MM.1S (cell line): ENCODE measurements around the gene DUSP7.

Experiments used
- DNase-seq: peaks from one replicate; pipeline ENCODE4 v3.0.0-alpha.2; 2015
- H2AFZ ChIP-seq: fragments of 300-600 bp; sonication (generic); 2 replicates; pipeline ENCODE4 v1.6.0; 2016; ENCODE audit warnings: antibody characterized with exemption, low read length
- H3F3A ChIP-seq: fragments of 300-600 bp; sonication (generic); 2 replicates; pipeline ENCODE4 v1.6.1; 2016; ENCODE audit warnings: mild to moderate bottlenecking, antibody characterized with exemption, low read length, moderate library complexity, mixed read lengths; ENCODE audit not compliant: insufficient read depth
- H3K27ac ChIP-seq: fragments of 300-600 bp; sonication (generic); 2 replicates; pipeline ENCODE4 v1.5.1; 2016; ENCODE audit warnings: mild to moderate bottlenecking, low read length
- H3K27me3 ChIP-seq: fragments of 300-600 bp; sonication (generic); replicated peaks from 2 replicates; pipeline ENCODE4 v1.6.0; 2016; ENCODE audit warnings: low read length; ENCODE audit not compliant: insufficient read depth
- H3K36me3 ChIP-seq: fragments of 300-600 bp; sonication (generic); replicated peaks from 2 replicates; pipeline ENCODE4 v1.6.1; 2016; ENCODE audit warnings: mild to moderate bottlenecking, low read length, mixed read lengths; ENCODE audit not compliant: insufficient read depth
- H3K4me1 ChIP-seq: fragments of 300-600 bp; sonication (generic); 2 replicates; pipeline ENCODE4 v1.6.1; 2016; ENCODE audit warnings: low read length, mixed read lengths
- H3K4me2 ChIP-seq: fragments of 300-600 bp; sonication (generic); 2 replicates; pipeline ENCODE4 v1.6.0; 2016; ENCODE audit warnings: low read depth, low read length
- H3K4me3 ChIP-seq: fragments of 300-600 bp; sonication (generic); 2 replicates; pipeline ENCODE4 v1.5.1; 2016; ENCODE audit warnings: low read length, mixed read lengths
- H3K79me2 ChIP-seq: fragments of 300-600 bp; sonication (generic); 2 replicates; pipeline ENCODE4 v1.6.1; 2016; ENCODE audit warnings: mixed run types, low read length, mixed read lengths
- H3K9ac ChIP-seq: fragments of 300-600 bp; sonication (generic); 2 replicates; pipeline ENCODE4 v1.6.1; 2016; ENCODE audit warnings: low read length, mixed read lengths
- H3K9me2 ChIP-seq: fragments of 300-600 bp; sonication (generic); replicated peaks from 2 replicates; pipeline ENCODE4 v1.6.1; 2016; ENCODE audit warnings: mild to moderate bottlenecking, low read length, mixed read lengths; ENCODE audit not compliant: insufficient read depth
- H3K9me3 ChIP-seq: fragments of 300-600 bp; sonication (generic); replicated peaks from 2 replicates; pipeline ENCODE4 v1.6.1; 2016; ENCODE audit warnings: mild to moderate bottlenecking, low read length, mixed read lengths; ENCODE audit not compliant: insufficient read depth
- H4K20me1 ChIP-seq: fragments of 300-600 bp; sonication (generic); 2 replicates; pipeline ENCODE4 v1.6.1; 2016; ENCODE audit warnings: mild to moderate bottlenecking, low read length, moderate library complexity, mixed read lengths; ENCODE audit not compliant: insufficient read depth
- CTCF ChIP-seq: fragments of 300-600 bp; sonication (generic); IDR thresholded peaks from 2 replicates; pipeline ENCODE4 v1.5.1; 2016; ENCODE audit warnings: antibody characterized with exemption, low read length, mixed read lengths
- EZH2 ChIP-seq: fragments of 300-600 bp; sonication (generic); optimal IDR thresholded peaks from 2 replicates; pipeline ENCODE3; 2017; ENCODE audit warnings: low read depth, mild to moderate bottlenecking, antibody characterized with exemption, low read length, mixed read lengths
- EZH2phosphoT487 ChIP-seq: fragments of 300-600 bp; sonication (generic); IDR thresholded peaks from 2 replicates; pipeline ENCODE4 v1.6.1; 2018; ENCODE audit warnings: antibody characterized with exemption, low read length

DUSP7 gene

GRCh38 chr3:52092271-52092660 lies 35.9 kb upstream of the DUSP7 start:
- no peaks in the 10 kb centered on the region for H3F3A ChIP-seq
- H3K4me1 ChIP-seq = no peaks in the 10 kb centered on the region
- H3K36me3 ChIP-seq = no peaks in the 10 kb centered on the region
- no peaks in the 10 kb centered on the region for H3K79me2 ChIP-seq
- H3K27ac ChIP-seq = no peak overlapping the region
- no peaks in the 10 kb centered on the region for H3K9me2 ChIP-seq
- no peaks in the 10 kb centered on the region for H3K27me3 ChIP-seq
- no peak overlapping the region for H3K4me2 ChIP-seq
- H3K9ac ChIP-seq = no peak overlapping the region
- no peak for DNase-seq
- H3K9me3 ChIP-seq = no peaks in the 10 kb centered on the region
- H4K20me1 ChIP-seq = no peaks in the 10 kb centered on the region
- H3K4me3 ChIP-seq = no peak overlapping the region
- TF ChIP-seq EZH2 (no peak), EZH2phosphoT487 (no peak), CTCF (no peak)
- H2AFZ ChIP-seq = no peak overlapping the region

DNA sequence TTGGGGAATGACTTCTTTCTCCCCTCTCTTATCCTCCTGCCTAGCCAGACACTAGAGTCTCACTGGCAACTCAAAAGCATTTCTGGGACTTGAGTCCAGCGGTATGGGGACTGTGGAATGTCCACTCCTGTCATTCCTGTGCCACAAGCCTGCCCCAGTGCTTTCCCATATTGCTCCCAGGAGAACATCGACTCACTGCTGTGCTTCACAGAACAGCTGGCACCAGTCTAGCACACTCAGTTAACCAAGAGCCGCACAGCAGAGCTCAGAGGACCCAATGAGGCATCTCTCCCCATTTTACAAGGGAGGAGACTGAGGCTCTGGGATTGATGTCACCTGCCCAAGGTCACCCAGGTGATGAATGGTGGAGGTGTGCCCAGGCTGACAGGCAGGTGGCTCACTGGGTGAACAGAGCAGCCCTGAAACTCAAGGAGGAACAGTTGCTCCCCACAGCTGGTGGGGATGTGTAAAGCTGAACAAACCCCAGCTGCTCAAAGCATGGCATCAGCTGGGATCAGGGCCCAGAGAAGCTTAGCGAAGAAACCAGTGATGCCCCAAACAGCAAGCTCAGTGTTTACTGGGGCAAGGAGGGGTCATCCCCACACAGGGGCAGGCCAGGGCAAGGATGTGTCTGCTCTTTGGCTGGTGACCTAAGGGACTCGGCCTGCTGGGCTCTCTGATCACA lies 35.4 kb upstream of the DUSP7 start:
- H3K36me3 ChIP-seq = no peaks in the 10 kb centered on the region
- TF ChIP-seq EZH2phosphoT487 (no peak), CTCF (no peak), EZH2 (no peak)
- no peaks in the 10 kb centered on the region for H3K9me3 ChIP-seq
- H4K20me1 ChIP-seq = no peaks in the 10 kb centered on the region
- no peak overlapping the region for H3K4me3 ChIP-seq
- no peaks in the 10 kb centered on the region for H3K79me2 ChIP-seq
- no peak overlapping the region for H3K4me2 ChIP-seq
- H2AFZ ChIP-seq = no peak overlapping the region
- H3F3A ChIP-seq = no peaks in the 10 kb centered on the region
- H3K9me2 ChIP-seq = no peaks in the 10 kb centered on the region
- H3K4me1 ChIP-seq = no peaks in the 10 kb centered on the region
- DNase-seq = no peak
- no peaks in the 10 kb centered on the region for H3K27me3 ChIP-seq
- H3K9ac ChIP-seq = no peak overlapping the region
- H3K27ac ChIP-seq = no peak overlapping the region

DNA sequence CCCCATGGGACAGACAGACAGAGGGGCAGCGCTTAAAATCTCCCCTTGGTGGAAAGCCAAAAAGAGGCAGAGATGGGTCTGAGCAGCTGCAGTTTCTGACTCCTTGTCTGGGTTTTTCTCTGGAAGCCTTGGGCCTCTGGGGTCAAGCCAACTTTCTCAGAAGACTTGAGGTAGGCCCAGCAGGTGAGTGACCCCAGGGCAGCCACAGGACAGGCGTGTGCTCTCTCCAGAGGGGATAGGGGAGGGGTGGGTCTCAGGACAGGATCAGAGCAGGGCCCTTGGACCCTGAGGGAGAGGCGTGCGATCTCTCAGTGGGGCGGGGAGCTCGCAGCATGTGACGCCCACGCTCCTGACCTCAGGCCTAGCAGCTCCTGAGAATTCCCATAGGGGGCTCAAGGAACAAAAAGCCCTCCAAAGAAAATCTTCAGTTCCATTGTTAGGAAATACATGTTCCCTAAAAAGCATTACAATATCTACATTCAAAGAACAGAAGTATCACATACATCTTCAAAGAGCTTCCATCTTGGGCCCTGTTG lies 34.6 kb upstream of the DUSP7 start:
- Histone ChIP-seq H2AFZ (no peak overlapping the region), H3K9me2 (no peaks in the 10 kb centered on the region), H3K27me3 (no peaks in the 10 kb centered on the region), H3K4me2 (no peak overlapping the region), H3K4me1 (no peaks in the 10 kb centered on the region), H3K36me3 (no peaks in the 10 kb centered on the region), H3F3A (no peaks in the 10 kb centered on the region), H3K9me3 (no peaks in the 10 kb centered on the region), H3K79me2 (no peaks in the 10 kb centered on the region), H4K20me1 (no peaks in the 10 kb centered on the region), H3K27ac (no peak overlapping the region), H3K9ac (no peak overlapping the region), H3K4me3 (no peak overlapping the region)
- TF ChIP-seq EZH2 (no peak), CTCF (no peak), EZH2phosphoT487 (no peak)
- DNase-seq = no peak
